ENCODE results near the gene KCNN3.

The KCNN3 gene

DNA sequence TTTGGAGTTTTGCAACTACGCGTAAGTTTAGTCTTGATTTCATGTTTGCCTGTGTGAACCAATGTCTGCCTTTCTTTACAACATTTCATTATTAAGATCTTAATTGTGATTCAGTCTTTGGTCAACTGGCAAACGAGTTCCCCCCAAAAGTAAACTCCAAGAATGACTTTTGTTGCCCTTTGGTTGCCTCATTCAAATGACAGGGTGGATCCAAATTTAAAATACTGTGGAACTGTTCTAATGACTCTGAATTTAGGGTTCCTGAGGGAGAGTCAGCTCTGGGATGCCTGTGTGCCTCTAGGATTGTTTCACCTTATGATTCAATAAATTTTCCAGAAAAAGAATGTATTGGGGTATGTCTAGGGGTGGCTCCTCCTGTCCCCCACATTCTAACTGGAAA, 105.3 kb downstream of the KCNN3 start:
- Mint-ChIP-seq H3K4me3 (no peak overlapping the region), H3K9me3 (no peaks in the 10 kb centered on the region), H3K4me1 (ENCODE audit: low read depth) (peaks cover 2% of the 10 kb centered on the region), H3K27me3 (ENCODE audit: low read depth) (peaks cover 21% of the 10 kb centered on the region), H3K27ac (no peak overlapping the region), H3K36me3 (ENCODE audit: low read depth) (no peaks in the 10 kb centered on the region)

DNA sequence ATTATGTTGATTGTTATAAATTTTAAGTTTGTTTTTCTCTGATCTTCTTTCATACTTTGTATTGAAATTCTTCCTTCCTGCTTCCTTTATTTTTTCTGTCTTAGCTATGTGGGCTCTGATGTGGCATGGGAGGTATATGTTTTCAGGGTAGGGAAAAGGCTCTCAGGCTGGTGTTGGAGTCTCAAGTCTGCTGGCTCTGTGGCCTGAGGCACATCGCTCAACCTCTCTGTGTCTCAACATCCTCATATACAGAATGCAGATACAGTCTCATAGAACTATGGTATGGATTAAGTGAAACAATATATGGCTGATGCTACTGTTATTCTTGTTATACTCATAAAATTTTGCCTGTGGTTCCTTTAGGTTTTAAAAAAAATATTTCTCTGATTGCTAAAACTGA, 105.9 kb downstream of the KCNN3 start:
- H3K4me1 Mint-ChIP-seq (ENCODE audit: low read depth), result peaks cover 7% of the 10 kb centered on the region
- H3K36me3 Mint-ChIP-seq (ENCODE audit: low read depth), result no peaks in the 10 kb centered on the region
- H3K4me3 Mint-ChIP-seq, result no peak overlapping the region
- no peaks in the 10 kb centered on the region for H3K9me3 Mint-ChIP-seq
- peaks cover 21% of the 10 kb centered on the region for H3K27me3 Mint-ChIP-seq (ENCODE audit: low read depth)
- no peak overlapping the region for H3K27ac Mint-ChIP-seq

DNA sequence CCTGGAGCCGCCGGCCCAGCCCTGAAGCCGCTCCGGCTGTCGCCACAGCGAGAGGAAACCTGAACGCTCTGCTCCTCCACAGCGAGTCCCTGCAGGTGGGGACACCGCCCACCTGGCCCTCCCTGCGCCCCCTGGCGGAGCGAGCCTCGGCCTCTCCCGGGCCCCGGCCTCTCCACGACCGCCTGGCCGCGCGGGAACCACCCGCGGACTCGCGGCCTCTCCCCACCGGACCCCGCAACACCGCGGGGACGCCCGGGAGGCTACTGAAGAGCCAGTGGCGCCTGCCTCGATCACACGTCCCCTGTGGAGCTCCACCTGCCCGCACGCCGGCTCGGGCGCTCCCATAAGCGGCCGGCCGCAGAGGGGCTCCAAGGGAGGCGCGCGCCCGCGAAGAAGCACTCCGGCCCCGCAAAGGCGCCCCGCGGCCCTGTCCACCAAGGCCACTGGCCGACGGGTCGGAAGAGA, 109.6 kb downstream of the KCNN3 start:
- Mint-ChIP-seq H3K27ac (peak overlapping the region; percentile 55), H3K4me1 (ENCODE audit: low read depth) (peaks cover 33% of the 10 kb centered on the region)

DNA sequence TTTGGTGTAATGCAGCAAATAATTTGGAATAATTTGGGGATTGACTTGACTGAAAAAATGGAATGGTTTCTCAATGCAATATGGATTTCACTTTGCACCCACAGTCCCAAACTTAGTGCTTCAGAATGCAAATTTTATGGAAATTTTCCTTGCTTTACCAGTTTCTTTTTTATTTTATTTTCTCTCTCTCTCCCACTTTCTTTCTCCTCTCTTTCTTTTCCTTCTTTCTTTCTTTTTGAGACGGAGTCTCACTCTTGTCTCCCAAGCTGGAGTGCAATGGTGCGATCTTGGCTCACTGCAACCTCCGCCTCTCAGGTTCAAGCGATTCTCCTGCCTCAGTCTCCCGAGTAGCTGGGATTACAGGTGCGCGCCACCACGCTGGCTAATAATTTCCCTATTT, 110.3 kb downstream of the KCNN3 start:
- H3K9me3 Mint-ChIP-seq, result no peaks in the 10 kb centered on the region
- peaks cover 1% of the 10 kb centered on the region for H3K36me3 Mint-ChIP-seq (ENCODE audit: low read depth)
- peak overlapping the region; percentile 55 for H3K27ac Mint-ChIP-seq
- H3K27me3 Mint-ChIP-seq (ENCODE audit: low read depth), result peaks cover 16% of the 10 kb centered on the region
- peaks cover 39% of the 10 kb centered on the region for H3K4me1 Mint-ChIP-seq (ENCODE audit: low read depth)
- H3K4me3 Mint-ChIP-seq, result peak overlapping the region; percentile 63

More for the DNA sequence above, 109.6 kb downstream of the KCNN3 start:
- Mint-ChIP-seq H3K36me3 (ENCODE audit: low read depth) (no peaks in the 10 kb centered on the region), H3K9me3 (no peaks in the 10 kb centered on the region), H3K4me3 (peak overlapping the region; percentile 63), H3K27me3 (ENCODE audit: low read depth) (peaks cover 21% of the 10 kb centered on the region)

DNA sequence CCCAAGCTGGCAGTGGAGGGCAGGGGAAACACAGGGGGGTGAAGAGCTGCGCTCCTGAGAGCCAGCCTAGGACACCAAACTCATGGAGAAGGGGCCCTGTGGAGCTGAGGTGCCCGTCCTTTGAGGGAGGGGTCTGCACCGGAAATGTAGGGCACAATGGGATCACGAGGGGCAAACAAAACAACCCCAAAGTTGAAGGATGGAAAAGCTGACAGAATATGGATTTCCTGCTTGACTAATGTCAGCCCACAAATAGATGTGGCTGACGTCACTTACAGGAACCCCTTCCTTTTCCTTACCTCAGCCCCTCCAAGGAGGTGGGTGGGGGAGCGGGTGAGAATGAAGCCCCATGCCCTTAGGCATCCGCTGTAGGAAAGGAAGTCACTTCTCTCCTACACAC, 110.9 kb downstream of the KCNN3 start:
- H3K27me3 Mint-ChIP-seq (ENCODE audit: low read depth), result peaks cover 15% of the 10 kb centered on the region
- H3K4me3 Mint-ChIP-seq, result peak overlapping the region; percentile 41
- peak overlapping the region; percentile 60 for H3K27ac Mint-ChIP-seq
- peaks cover 1% of the 10 kb centered on the region for H3K36me3 Mint-ChIP-seq (ENCODE audit: low read depth)
- no peaks in the 10 kb centered on the region for H3K9me3 Mint-ChIP-seq
- H3K4me1 Mint-ChIP-seq (ENCODE audit: low read depth), result peaks cover 39% of the 10 kb centered on the region

DNA sequence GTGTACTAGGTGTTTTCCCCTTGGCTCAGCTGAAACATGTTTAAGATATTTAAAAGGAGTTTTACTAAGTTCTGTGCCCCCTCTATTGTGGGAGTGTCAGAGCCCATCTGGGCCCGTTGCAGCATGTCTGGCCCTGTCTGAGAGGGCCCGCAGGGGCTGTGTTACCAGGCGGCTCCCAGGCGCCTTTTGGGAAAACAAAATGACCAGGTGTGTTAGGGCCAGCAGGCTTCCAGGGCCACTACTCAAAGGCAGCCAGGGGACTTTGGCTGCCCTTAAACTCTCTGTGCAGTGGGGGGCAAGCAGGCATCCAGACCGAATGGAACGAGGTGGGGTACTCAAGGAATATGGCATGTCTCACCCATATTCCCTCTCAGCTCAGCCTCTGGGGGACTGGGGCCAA, 111.7 kb downstream of the KCNN3 start:
- H3K27ac Mint-ChIP-seq, result peak overlapping the region; percentile 60
- H3K27me3 Mint-ChIP-seq (ENCODE audit: low read depth), result peaks cover 14% of the 10 kb centered on the region
- peaks cover 1% of the 10 kb centered on the region for H3K36me3 Mint-ChIP-seq (ENCODE audit: low read depth)
- peaks cover 40% of the 10 kb centered on the region for H3K4me1 Mint-ChIP-seq (ENCODE audit: low read depth)
- no peaks in the 10 kb centered on the region for H3K9me3 Mint-ChIP-seq
- H3K4me3 Mint-ChIP-seq, result peak overlapping the region; percentile 8

DNA sequence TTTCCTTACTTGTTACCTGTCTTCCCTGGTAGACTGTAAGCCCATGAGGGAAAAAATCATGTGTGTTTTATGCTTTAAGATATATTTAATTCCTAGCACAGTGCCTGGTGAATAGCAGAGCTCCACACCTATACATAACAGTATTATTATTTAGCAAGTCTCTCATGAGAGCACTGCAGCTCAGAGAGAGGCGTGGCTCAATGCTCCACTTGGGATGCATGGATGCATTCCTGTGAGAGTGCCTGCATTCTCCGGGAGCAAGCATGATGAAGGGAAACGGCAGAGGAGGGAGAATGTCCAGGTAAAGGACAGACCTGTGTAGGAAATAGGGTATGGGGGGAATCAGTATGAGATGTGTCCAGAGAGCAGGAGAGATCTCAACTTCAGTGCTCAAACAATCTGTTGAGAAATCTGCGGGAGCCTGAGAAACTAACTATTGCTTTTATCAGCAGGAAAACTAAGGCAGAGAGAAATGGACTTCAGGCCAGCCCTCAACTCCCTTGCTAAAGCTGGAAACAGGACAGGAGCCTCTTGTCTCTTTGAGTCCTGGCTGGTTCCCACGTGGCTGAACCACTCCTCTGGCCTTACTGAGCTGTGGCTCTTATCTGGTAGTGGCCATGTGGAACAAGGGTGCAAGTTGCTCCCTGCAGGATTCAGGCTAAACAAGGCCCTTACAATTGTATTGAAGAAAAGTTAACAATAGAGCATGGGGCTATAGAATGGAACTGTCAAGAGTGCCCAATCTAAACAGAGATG, 113.1 kb downstream of the KCNN3 start:
- Mint-ChIP-seq H3K27me3 (ENCODE audit: low read depth) (peaks cover 4% of the 10 kb centered on the region), H3K4me3 (no peak overlapping the region), H3K4me1 (ENCODE audit: low read depth) (peaks cover 45% of the 10 kb centered on the region), H3K9me3 (no peaks in the 10 kb centered on the region), H3K27ac (no peak overlapping the region), H3K36me3 (ENCODE audit: low read depth) (peaks cover 1% of the 10 kb centered on the region)

DNA sequence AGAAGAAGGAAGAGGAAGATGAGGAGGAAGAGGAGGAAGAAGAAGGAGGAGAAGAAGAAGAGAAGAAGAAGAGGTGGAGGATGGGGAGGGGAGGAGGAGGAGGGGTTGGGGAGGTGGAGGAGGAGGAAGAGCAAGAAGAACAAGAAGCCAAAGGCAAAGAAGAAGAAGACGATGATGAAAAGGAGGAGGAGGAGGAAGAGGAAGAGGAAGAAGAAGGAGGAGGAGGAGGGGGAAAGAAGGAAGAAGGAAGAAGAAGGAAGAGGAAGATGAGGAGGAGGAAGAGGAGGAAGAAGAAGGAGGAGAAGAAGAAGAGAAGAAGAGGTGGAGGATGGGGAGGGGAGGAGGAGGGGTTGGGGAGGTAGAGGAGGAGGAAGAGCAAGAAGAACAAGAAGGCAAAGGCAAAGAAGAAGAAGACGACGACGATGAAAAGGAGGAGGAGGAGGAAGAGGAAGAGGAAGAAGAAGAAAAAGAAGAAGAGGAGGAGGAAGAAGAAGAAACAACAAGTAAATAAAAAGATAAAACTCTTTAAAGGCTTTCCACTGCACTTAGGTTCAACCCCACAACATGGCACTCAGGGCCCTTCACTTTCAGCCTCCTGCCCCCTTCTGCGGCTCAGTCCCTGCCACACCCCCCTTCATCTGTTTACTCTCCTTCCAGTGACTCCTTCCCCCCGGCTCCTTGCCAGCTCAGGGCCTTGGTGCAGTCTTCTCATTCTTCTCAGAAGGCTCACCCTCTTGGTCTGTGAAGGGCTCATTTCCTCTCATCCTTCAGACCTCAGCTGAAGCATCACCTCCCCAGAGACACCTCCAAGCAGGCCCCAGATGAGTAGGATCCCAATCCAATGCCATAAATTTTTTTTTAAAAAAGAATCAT, 114.0 kb downstream of the KCNN3 start:
- Mint-ChIP-seq H3K27ac (peak overlapping the region; percentile 77), H3K27me3 (ENCODE audit: low read depth) (peaks cover 4% of the 10 kb centered on the region), H3K4me1 (ENCODE audit: low read depth) (peaks cover 53% of the 10 kb centered on the region), H3K9me3 (no peaks in the 10 kb centered on the region), H3K4me3 (no peak overlapping the region), H3K36me3 (ENCODE audit: low read depth) (peaks cover 1% of the 10 kb centered on the region)

DNA sequence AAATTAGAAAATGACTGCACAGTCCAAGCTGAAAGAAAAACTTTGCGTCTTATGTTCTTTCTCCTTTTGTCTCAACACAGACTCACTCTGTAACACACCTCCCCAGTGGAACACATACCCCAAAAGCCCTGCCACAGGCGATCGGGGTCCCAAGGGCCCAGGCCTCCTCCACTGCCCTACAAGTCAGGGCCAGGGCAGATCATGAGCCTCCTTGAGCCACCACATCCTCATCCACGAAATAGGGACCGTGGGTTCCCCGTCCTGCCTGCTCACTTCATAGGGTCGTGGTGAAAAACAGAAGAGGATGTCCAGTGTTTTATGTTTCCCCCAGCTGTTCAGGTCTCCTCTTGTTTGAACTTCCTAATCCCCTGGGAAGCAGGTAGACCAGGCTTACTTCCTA, 116.7 kb downstream of the KCNN3 start:
- Mint-ChIP-seq H3K27me3 (ENCODE audit: low read depth) (peaks cover 13% of the 10 kb centered on the region), H3K9me3 (no peaks in the 10 kb centered on the region), H3K4me1 (ENCODE audit: low read depth) (peaks cover 50% of the 10 kb centered on the region), H3K27ac (no peak overlapping the region), H3K4me3 (no peak overlapping the region), H3K36me3 (ENCODE audit: low read depth) (peaks cover 1% of the 10 kb centered on the region)

DNA sequence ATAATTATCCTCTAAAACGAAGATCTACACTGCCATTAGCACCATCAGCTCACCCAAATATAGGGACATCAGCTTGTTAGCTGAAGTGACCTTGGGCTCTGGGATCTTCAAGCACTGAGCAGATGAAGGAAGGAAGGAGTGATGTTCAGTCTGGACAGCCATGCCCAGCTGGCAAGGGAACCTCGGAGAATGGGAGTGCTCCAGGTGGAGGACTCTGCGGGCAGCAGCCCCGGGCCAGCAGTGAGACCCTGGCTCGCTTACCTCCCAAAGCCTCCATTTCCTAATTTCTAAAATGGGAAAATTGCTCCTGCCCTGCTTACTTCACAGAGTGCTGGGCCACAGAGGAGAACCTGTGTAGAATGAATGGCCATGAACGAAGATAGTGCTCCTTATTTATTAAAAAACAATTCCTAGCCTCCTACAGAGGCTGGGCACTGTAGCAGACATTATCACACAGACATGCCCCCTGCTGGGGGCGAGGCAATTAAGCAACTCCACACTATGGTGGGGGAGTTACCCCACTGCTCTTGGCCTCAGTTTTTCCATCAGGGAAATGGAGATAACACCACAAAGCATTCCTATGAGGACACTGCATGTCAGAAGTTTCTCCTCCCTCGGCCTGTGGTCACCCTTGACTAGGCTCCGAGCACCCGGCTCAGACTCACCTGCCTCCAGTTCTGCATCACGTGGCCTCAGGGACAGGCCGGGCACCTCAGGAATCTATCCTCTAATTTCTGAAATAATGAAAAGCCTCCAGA, 117.6 kb downstream of the KCNN3 start:
- H3K4me1 Mint-ChIP-seq (ENCODE audit: low read depth), result peaks cover 53% of the 10 kb centered on the region
- H3K27me3 Mint-ChIP-seq (ENCODE audit: low read depth), result peaks cover 13% of the 10 kb centered on the region
- H3K9me3 Mint-ChIP-seq, result no peaks in the 10 kb centered on the region
- peaks cover 1% of the 10 kb centered on the region for H3K36me3 Mint-ChIP-seq (ENCODE audit: low read depth)
- no peak overlapping the region for H3K4me3 Mint-ChIP-seq
- H3K27ac Mint-ChIP-seq, result no peak overlapping the region

DNA sequence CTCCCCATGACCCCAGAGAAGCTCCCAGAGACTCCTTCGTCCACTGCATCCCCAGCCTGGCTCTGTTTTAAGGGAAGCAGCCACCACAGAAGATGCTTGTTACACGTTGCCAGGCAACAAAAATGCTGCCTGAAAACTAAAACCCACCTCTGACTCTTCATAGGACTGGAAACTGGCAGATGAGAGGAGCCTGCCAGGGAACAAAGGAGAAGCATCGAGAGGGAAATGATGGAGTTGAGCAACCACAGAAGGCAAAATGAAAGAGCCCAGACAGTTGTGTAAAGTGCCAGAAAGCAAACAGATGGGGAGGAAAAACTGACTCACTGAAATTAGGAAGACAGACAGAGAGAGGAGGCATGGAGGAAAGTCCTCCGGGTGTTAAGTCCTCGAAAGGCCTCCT, 118.4 kb downstream of the KCNN3 start:
- H3K27me3 Mint-ChIP-seq (ENCODE audit: low read depth), result peaks cover 17% of the 10 kb centered on the region
- no peaks in the 10 kb centered on the region for H3K9me3 Mint-ChIP-seq
- H3K4me1 Mint-ChIP-seq (ENCODE audit: low read depth), result peaks cover 58% of the 10 kb centered on the region
- peaks cover 1% of the 10 kb centered on the region for H3K36me3 Mint-ChIP-seq (ENCODE audit: low read depth)
- H3K4me3 Mint-ChIP-seq, result no peak overlapping the region
- peak overlapping the region; percentile 7 for H3K27ac Mint-ChIP-seq

DNA sequence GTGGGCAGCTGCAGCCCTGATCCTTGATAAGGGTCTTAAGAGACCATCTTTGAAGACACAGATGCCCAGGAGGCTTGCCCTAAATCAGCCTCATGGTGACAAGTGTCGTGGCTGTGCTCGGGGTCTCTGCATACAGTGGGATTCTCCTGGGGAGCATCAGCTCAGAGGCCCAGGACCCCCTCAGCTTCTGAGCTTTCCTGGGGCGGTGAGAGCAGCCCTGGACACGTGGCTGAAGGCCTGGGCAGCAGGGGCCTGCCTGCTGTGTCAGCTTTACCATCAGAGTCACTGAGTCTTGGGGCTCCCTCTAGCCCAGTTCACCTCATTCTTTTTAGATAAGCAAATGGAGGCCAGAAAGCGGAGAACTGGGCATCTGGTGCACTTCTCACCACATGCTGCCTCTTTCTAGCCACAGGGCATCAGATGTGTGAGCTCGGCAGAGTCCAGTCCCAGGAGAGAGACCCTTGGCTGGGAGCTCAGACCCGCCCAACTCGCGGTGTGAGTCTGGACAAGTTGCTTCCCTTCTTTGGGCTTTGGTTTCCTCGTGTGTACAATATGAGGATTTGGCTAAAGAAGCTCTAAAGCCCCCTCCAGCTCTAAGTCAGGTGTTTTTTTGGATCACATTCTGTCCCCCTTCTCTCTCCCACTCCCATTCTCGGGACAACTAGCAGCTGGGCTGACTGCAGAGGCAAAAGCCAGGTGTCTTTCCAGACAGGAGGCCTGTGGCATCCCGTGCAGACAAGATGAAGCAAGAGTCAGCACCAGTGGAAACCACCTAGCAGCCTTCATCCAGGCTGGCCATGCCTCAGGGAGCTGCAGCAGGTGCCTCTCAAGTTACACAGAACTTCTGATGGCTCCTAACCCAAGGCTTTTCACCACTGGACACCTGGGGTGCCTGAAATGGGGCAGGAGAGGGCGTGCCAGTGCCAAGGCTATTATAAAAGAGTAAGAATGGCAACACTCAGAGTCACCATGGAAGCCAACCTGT, 119.1 kb downstream of the KCNN3 start:
- H3K27me3 Mint-ChIP-seq (ENCODE audit: low read depth), result peaks cover 21% of the 10 kb centered on the region
- peaks cover 59% of the 10 kb centered on the region for H3K4me1 Mint-ChIP-seq (ENCODE audit: low read depth)
- H3K36me3 Mint-ChIP-seq (ENCODE audit: low read depth), result peaks cover 1% of the 10 kb centered on the region
- H3K9me3 Mint-ChIP-seq, result no peaks in the 10 kb centered on the region
- H3K27ac Mint-ChIP-seq, result peak overlapping the region; percentile 27
- no peak overlapping the region for H3K4me3 Mint-ChIP-seq

DNA sequence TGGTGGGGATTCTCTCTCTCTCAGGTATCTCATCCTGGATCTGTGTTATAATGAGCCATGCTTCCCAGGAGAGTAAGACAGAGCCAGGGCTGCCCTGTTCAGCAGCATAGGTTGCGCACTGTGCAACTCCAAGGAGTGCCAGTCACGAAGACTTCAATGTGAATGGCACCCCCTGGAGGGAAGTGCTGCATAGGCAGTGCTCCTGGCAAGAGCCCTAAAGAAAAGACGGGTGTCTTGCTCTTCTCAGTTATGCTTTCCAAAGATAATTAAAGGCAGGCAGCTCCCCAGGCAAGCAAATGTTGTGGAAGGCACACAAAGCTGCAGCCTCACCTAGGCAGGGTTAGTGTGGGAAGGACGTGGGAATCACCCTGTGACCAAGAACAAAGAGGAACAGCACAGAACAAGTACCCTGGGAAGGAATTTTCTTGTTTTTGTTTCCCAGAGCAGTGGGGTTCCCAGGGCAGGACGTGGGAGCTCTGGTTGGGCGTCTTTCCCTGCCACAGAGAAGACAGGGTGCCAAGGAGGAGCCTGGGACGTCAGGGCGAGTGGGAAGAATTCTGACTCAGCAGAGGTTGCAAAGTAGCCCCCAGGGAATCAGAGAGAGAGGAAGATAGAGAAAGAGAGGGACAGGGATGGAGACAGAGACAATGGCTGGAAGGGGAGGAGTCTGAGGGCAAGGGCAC, 120.9 kb downstream of the KCNN3 start:
- Mint-ChIP-seq H3K9me3 (no peaks in the 10 kb centered on the region), H3K4me1 (ENCODE audit: low read depth) (peaks cover 65% of the 10 kb centered on the region), H3K27ac (peak overlapping the region; percentile 39), H3K4me3 (no peak overlapping the region), H3K36me3 (ENCODE audit: low read depth) (peaks cover 1% of the 10 kb centered on the region), H3K27me3 (ENCODE audit: low read depth) (peaks cover 28% of the 10 kb centered on the region)
